ENCODE data around the gene MYBPHL. TPM values are rescaled to one million over a fixed set of nuclear protein-coding genes. Genes with fewer than 3 reads are reported as not detected.

MYBPHL gene
- total RNA-seq, 1 experiment from 2014 or later = 1.1 TPM

- H3K4me3 Mint-ChIP-seq (ENCODE audit: unreplicated experiment) = no peak overlapping the region
- intact Hi-C loops (cut with micrococcal nuclease) = no loop called here
- ChIA-PET POLR2A (interaction anchor here (0.6 to 5.9 kb wide), 2 partner anchors 129 to 134 kb away, joined by 3 to 28 read pairs; partner anchors contain the start of gene SORT1), CTCF (interaction anchor here (1.0 to 4.0 kb wide), 13 partner anchors 10 to 267 kb away, joined by 3 to 43 read pairs (median 7); partner anchors contain the start of genes PSRC1 and SORT1)
- H3K9me3 Mint-ChIP-seq (ENCODE audit: unreplicated experiment) = no peaks in the 10 kb centered on the region
- no peaks in the 10 kb centered on the region for H3K27me3 Mint-ChIP-seq (ENCODE audit: insufficient read depth, unreplicated experiment)
- DNase-seq (ENCODE audit: unreplicated experiment) = no peak
- H3K36me3 Mint-ChIP-seq (ENCODE audit: insufficient read depth, unreplicated experiment) = peaks cover 11% of the 10 kb centered on the region
- no TSS peak for BruUV-seq (replicated peaks)
- H3K4me1 Mint-ChIP-seq (ENCODE audit: insufficient read depth, unreplicated experiment) = peaks cover 24% of the 10 kb centered on the region
- H3K27ac Mint-ChIP-seq (ENCODE audit: low read depth, unreplicated experiment) = no peak overlapping the region
- no peak for TF ChIP-seq CTCF (IDR thresholded peaks at IDR 0.05; ENCODE audit: unreplicated experiment)
Observed at GRCh38 chr1:109265016-109265415, 41.8 kb downstream of the MYBPHL start.

GRCh38 chr1:109264379-109264755, 42.4 kb downstream of the MYBPHL start:
- BruUV-seq (replicated peaks) = no TSS peak
- Mint-ChIP-seq H3K27me3 (ENCODE audit: insufficient read depth, unreplicated experiment) (no peaks in the 10 kb centered on the region), H3K4me1 (ENCODE audit: insufficient read depth, unreplicated experiment) (peaks cover 24% of the 10 kb centered on the region), H3K9me3 (ENCODE audit: unreplicated experiment) (no peaks in the 10 kb centered on the region), H3K27ac (ENCODE audit: low read depth, unreplicated experiment) (no peak overlapping the region), H3K36me3 (ENCODE audit: insufficient read depth, unreplicated experiment) (peaks cover 11% of the 10 kb centered on the region), H3K4me3 (ENCODE audit: unreplicated experiment) (no peak overlapping the region)
- no peak for TF ChIP-seq CTCF (IDR thresholded peaks at IDR 0.05; ENCODE audit: unreplicated experiment)
- DNase-seq (ENCODE audit: unreplicated experiment) = no peak
- intact Hi-C loops (cut with micrococcal nuclease) = no loop called here
- ChIA-PET POLR2A (interaction anchor here (0.8 to 5.9 kb wide), 5 partner anchors 9 to 135 kb away, joined by 3 to 28 read pairs (median 6); partner anchors contain the start of genes PSRC1 and SORT1), CTCF (interaction anchor here (0.6 to 4.0 kb wide), 22 partner anchors 9 to 268 kb away, joined by 3 to 43 read pairs (median 4); partner anchors contain the start of genes PSRC1 and SORT1)

- ChIA-PET CTCF (interaction anchor here (0.6 to 4.0 kb wide), 24 partner anchors 9 to 268 kb away, joined by 3 to 43 read pairs (median 5); partner anchors contain the start of genes CYB561D1, PSRC1 and SORT1), POLR2A (interaction anchor here (0.6 to 5.9 kb wide), 8 partner anchors 10 to 417 kb away, joined by 3 to 28 read pairs (median 6); partner anchors contain the start of genes PSRC1, SARS1 and SORT1)
- Mint-ChIP-seq H3K4me1 (ENCODE audit: insufficient read depth, unreplicated experiment) (peaks cover 24% of the 10 kb centered on the region), H3K4me3 (ENCODE audit: unreplicated experiment) (peak overlapping the region; percentile 47), H3K9me3 (ENCODE audit: unreplicated experiment) (no peaks in the 10 kb centered on the region), H3K36me3 (ENCODE audit: insufficient read depth, unreplicated experiment) (peaks cover 11% of the 10 kb centered on the region), H3K27me3 (ENCODE audit: insufficient read depth, unreplicated experiment) (no peaks in the 10 kb centered on the region), H3K27ac (ENCODE audit: low read depth, unreplicated experiment) (no peak overlapping the region)
- TF ChIP-seq CTCF (IDR thresholded peaks at IDR 0.05; ENCODE audit: unreplicated experiment) = peak; percentile 99
- BruUV-seq (replicated peaks) = no TSS peak
- intact Hi-C loops (cut with micrococcal nuclease) = loop anchor here (1.0 to 2.0 kb wide), 8 partner anchors 11 to 435 kb away; partner anchors contain the start of gene PSRC1
- DNase-seq (ENCODE audit: unreplicated experiment) = peak; percentile 94
Observed at GRCh38 chr1:109263597-109264378, 43.0 kb downstream of the MYBPHL start.

GRCh38 chr1:109263234-109263596, 43.6 kb downstream of the MYBPHL start:
- no peaks in the 10 kb centered on the region for H3K9me3 Mint-ChIP-seq (ENCODE audit: unreplicated experiment)
- intact Hi-C loops (cut with micrococcal nuclease) = loop anchor here (1.0 to 2.0 kb wide), 8 partner anchors 11 to 434 kb away; partner anchors contain the start of gene PSRC1
- peaks cover 23% of the 10 kb centered on the region for H3K4me1 Mint-ChIP-seq (ENCODE audit: insufficient read depth, unreplicated experiment)
- peaks cover 11% of the 10 kb centered on the region for H3K36me3 Mint-ChIP-seq (ENCODE audit: insufficient read depth, unreplicated experiment)
- ChIA-PET CTCF (interaction anchor here (0.6 to 4.0 kb wide), 14 partner anchors 9 to 231 kb away, joined by 3 to 43 read pairs (median 6); partner anchors contain the start of genes CYB561D1 and SORT1), POLR2A (interaction anchor here (0.6 to 5.9 kb wide), 11 partner anchors 10 to 416 kb away, joined by 3 to 28 read pairs (median 4); partner anchors contain the start of genes SARS1 and SORT1)
- no peak for TF ChIP-seq CTCF (IDR thresholded peaks at IDR 0.05; ENCODE audit: unreplicated experiment)
- no TSS peak for BruUV-seq (replicated peaks)
- peak overlapping the region; percentile 47 for H3K4me3 Mint-ChIP-seq (ENCODE audit: unreplicated experiment)
- H3K27ac Mint-ChIP-seq (ENCODE audit: low read depth, unreplicated experiment) = peak overlapping the region; percentile 49
- DNase-seq (ENCODE audit: unreplicated experiment) = peak; percentile 95
- H3K27me3 Mint-ChIP-seq (ENCODE audit: insufficient read depth, unreplicated experiment) = no peaks in the 10 kb centered on the region
